ENCODE results near the gene IL1RAPL2. TPM values are rescaled to one million over a fixed set of nuclear protein-coding genes. Genes with fewer than 3 reads are reported as not detected.

Gene IL1RAPL2
- total RNA-seq, 1 donor from 2014 or later, result not detected

DNA sequence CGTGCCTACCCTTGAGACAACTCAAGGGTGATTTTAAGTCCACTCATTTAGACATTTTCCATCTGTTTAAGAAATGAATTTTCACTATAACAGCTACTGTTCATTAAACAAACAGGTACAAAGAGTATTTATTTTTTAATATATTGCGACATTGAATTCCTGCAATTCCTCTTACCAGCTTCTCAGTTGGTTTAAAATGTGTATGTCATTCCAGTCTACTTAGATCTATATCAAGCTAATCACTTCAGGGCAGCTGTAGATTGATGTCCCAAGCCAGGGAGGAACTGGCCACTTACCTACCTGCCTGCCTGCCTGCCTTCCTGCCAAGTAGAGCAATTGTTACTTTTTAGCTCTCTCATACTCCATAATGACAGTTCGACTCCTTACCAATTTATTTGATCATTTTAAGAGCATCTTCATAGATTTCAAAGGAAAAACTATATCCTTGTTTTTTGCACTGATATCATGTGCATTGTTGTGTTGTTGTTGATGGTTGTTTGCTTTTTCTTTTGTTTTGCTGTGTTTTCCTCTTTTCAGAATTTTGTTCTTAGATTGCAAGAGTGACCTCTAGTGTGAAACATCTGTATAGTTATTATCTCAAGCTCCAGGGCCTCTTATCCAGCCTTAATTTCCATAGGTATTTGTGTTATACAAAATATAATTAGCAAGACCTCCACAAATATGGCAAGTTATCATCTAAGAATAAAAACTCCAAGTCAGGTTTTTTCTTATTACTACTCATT is 1135.5 kb downstream of the IL1RAPL2 start:
- Mint-ChIP-seq H3K9me3 (no peaks in the 10 kb centered on the region), H3K27ac (no peak overlapping the region), H3K4me3 (no peak overlapping the region), H3K4me1 (no peaks in the 10 kb centered on the region), H3K36me3 (ENCODE audit: low read depth) (no peaks in the 10 kb centered on the region), H3K27me3 (no peaks in the 10 kb centered on the region)
- no peak for ATAC-seq (ENCODE audit: low read depth)
- ChIA-PET CTCF (no interaction called here), POLR2A (no interaction called here)
- no peak for DNase-seq
- TF ChIP-seq, protein P1, sequence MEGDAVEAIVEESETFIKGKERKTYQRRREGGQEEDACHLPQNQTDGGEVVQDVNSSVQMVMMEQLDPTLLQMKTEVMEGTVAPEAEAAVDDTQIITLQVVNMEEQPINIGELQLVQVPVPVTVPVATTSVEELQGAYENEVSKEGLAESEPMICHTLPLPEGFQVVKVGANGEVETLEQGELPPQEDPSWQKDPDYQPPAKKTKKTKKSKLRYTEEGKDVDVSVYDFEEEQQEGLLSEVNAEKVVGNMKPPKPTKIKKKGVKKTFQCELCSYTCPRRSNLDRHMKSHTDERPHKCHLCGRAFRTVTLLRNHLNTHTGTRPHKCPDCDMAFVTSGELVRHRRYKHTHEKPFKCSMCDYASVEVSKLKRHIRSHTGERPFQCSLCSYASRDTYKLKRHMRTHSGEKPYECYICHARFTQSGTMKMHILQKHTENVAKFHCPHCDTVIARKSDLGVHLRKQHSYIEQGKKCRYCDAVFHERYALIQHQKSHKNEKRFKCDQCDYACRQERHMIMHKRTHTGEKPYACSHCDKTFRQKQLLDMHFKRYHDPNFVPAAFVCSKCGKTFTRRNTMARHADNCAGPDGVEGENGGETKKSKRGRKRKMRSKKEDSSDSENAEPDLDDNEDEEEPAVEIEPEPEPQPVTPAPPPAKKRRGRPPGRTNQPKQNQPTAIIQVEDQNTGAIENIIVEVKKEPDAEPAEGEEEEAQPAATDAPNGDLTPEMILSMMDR (IDR thresholded peaks at IDR 0.05), result no peak
- intact Hi-C loops (cut with micrococcal nuclease), result no loop called here

DNA sequence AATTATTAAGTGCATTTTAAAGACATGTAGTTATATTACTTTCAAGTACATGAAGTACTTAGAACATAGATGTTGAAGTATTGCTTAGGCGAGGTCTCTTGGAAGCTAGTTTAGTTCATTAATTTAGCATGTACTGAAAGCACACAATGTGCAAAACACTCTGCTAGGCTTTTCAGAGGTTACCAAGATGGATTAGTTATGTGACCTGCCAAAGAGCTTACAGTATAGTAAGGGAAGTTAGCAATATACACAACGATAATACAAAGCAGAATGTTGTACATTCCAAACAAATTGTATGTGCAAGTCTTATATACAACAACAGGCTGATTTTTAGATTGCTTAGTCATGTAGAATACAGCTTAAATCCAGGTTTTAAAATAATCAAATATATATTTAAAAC is 1137.9 kb downstream of the IL1RAPL2 start:
- Mint-ChIP-seq H3K27me3 (no peaks in the 10 kb centered on the region), H3K9me3 (no peaks in the 10 kb centered on the region), H3K4me1 (no peaks in the 10 kb centered on the region), H3K27ac (no peak overlapping the region), H3K36me3 (ENCODE audit: low read depth) (no peaks in the 10 kb centered on the region), H3K4me3 (no peak overlapping the region)
- CTCF ChIA-PET, result no interaction called here
- ATAC-seq (ENCODE audit: low read depth) (no peak), DNase-seq (no peak)
- POLR2A ChIA-PET, result no interaction called here
- TF ChIP-seq, protein P1 (IDR thresholded peaks at IDR 0.05), result no peak
- intact Hi-C loops (cut with micrococcal nuclease), result no loop called here

DNA sequence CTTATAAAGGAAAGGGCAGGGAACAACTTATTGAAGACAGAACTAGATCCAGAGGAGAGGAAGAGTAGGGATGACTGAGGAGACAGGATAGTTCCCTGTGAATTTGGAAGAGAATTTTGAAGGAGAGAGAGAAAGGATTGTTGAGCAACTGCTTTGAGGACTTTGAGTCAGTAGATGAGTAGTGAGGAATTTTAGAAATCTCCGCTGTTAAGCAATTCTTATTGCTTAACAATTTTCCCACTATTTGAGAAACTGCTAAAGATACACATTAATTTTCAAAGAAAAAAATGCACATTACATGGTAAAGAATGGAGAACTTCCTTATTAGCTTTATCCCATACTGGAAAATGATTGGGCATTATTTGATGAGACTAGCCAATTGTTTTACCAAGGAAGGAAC is 1140.0 kb downstream of the IL1RAPL2 start:
- no peak for DNase-seq
- ATAC-seq (ENCODE audit: low read depth), result no peak
- Mint-ChIP-seq H3K4me1 (no peaks in the 10 kb centered on the region), H3K27ac (no peak overlapping the region), H3K27me3 (no peaks in the 10 kb centered on the region), H3K4me3 (no peak overlapping the region), H3K36me3 (ENCODE audit: low read depth) (no peaks in the 10 kb centered on the region), H3K9me3 (peaks cover 2% of the 10 kb centered on the region)
- intact Hi-C loops (cut with micrococcal nuclease), result no loop called here
- ChIA-PET POLR2A (no interaction called here), CTCF (no interaction called here)
- TF ChIP-seq, protein P1 (IDR thresholded peaks at IDR 0.05), result no peak

DNA sequence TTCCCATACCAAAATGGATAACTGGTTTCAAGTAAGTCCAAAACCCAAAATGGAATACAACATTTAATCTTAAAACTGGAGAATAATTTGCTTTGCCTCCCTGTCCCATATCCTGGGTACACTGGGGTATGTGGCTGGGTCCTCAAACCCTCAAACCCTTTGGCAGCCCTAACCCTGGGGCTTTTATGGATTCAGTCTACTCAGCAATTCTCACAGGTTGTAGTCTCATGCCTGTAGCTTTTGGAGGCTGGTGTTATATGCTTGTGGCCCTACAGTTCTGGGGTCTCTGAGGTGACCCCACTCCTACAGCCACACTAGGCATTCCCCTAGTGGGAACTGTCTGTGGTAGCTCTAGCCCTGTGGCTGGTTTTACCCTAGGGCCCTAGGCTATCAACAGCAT is 1145.8 kb downstream of the IL1RAPL2 start:
- no peak overlapping the region for H3K4me3 Mint-ChIP-seq

DNA sequence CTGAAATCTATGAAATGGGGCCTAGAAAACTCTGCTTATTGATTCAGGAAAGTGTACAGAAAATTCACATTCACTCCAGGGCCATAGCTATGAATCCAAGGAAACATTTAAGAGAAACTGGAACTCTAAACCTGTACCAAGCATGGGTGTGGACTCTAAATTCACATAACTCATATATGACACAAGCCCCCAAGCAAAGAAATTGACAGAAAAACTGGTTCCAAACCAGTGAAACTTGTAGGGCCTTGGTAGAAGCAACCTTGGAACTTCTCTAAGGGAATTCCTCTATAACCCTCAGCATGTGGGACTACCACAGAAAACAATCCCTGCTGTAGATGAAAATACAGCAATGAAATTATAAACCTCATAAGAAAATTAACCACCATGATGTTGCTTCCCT is 1149.7 kb downstream of the IL1RAPL2 start:
- no peaks in the 10 kb centered on the region for H3K27me3 Mint-ChIP-seq
- ATAC-seq (ENCODE audit: low read depth), result no peak
- intact Hi-C loops (cut with micrococcal nuclease), result no loop called here
- no peak overlapping the region for H3K4me3 Mint-ChIP-seq
- ChIA-PET POLR2A (no interaction called here), CTCF (no interaction called here)
- no peaks in the 10 kb centered on the region for H3K4me1 Mint-ChIP-seq
- DNase-seq, result no peak
- no peaks in the 10 kb centered on the region for H3K36me3 Mint-ChIP-seq (ENCODE audit: low read depth)
- TF ChIP-seq, protein P1 (IDR thresholded peaks at IDR 0.05), result no peak
- no peak overlapping the region for H3K27ac Mint-ChIP-seq
- H3K9me3 Mint-ChIP-seq, result no peaks in the 10 kb centered on the region

More for the DNA sequence above, 1145.8 kb downstream of the IL1RAPL2 start:
- no peak for DNase-seq
- Mint-ChIP-seq H3K27me3 (no peaks in the 10 kb centered on the region), H3K4me1 (no peaks in the 10 kb centered on the region), H3K36me3 (ENCODE audit: low read depth) (no peaks in the 10 kb centered on the region), H3K9me3 (peaks cover 2% of the 10 kb centered on the region), H3K27ac (no peak overlapping the region)
- ATAC-seq (ENCODE audit: low read depth), result no peak
- POLR2A ChIA-PET, result no interaction called here
- CTCF ChIA-PET, result no interaction called here
- intact Hi-C loops (cut with micrococcal nuclease), result no loop called here
- TF ChIP-seq, protein P1 (IDR thresholded peaks at IDR 0.05), result no peak

All from activated B cell treated with CpG ODN at 0.5 μM for 24 hours (primary cell).